K562 (cell line): ENCODE results near the gene EGFL7. TPM values are rescaled to one million over a fixed set of nuclear protein-coding genes. Genes with fewer than 3 reads are reported as not detected.

Experiments
- ELK3 ChIP-seq: fragments of 450-650 bp; formaldehyde crosslinking; IDR thresholded peaks from 2 replicates; pipeline ENCODE4 v1.4.0; 2020; ENCODE audit warnings: mild to moderate bottlenecking
- GMEB1 ChIP-seq: fragments of 250-450 bp; sonication (Bioruptor Pico); IDR thresholded peaks from 2 replicates; pipeline ENCODE4 v1.4.0; 2020; ENCODE audit warnings: mild to moderate bottlenecking
- HDAC6 ChIP-seq: IDR thresholded peaks from 2 replicates; pipeline ENCODE4 v1.6.1; 2012; ENCODE audit warnings: low read depth, mild to moderate bottlenecking, control low read depth, inconsistent platforms, low read length, moderate library complexity
- KDM5B ChIP-seq: fragments of 200-600 bp; sonication (generic); IDR thresholded peaks from 2 replicates; pipeline ENCODE4 v1.6.1; 2012; ENCODE audit warnings: low read depth, mild to moderate bottlenecking, moderate library complexity, low read length, control low read depth, inconsistent platforms; ENCODE audit not compliant: insufficient replicate concordance
- MGA ChIP-seq: fragments of 450-650 bp; IDR thresholded peaks from 2 replicates; pipeline ENCODE4 v1.6.1; 2016; ENCODE audit warnings: mild to moderate bottlenecking, moderate library complexity
- PHF8 ChIP-seq: fragments of 200-600 bp; sonication (generic); IDR thresholded peaks from 2 replicates; pipeline ENCODE4 v1.6.1; 2012; ENCODE audit warnings: mixed run types, mild to moderate bottlenecking, inconsistent platforms, low read length, moderate library complexity, borderline replicate concordance
- POLR2AphosphoS2 ChIP-seq: IDR thresholded peaks from 2 replicates; pipeline ENCODE4 v1.6.1; 2012; ENCODE audit warnings: low read length, improper control_type of control experiment
- RFX5 ChIP-seq: IDR thresholded peaks from 2 replicates; pipeline ENCODE4 v1.6.1; 2011; ENCODE audit warnings: low read depth, mild to moderate bottlenecking, improper control_type of control experiment, low read length
- ZNF280A ChIP-seq: fragments of 450-650 bp; IDR thresholded peaks from 2 replicates; pipeline ENCODE4 v1.6.1; 2018; ENCODE audit warnings: mild to moderate bottlenecking, low read depth; ENCODE audit not compliant: partially characterized antibody
- ZNF41 ChIP-seq: fragments of 250-450 bp; sonication (Bioruptor Pico); conservative IDR thresholded peaks from 2 replicates; pipeline ENCODE4 v1.4.0; 2020; ENCODE audit warnings: mild to moderate bottlenecking
- polyA plus RNA-seq, 8 experiments: library from polyadenylated mRNA; depleted of rRNA in 4 of 8; stranded (reverse) in 5 of 8; unstranded in 3 of 8; fragments of >200 nt; fragmentation: Nextera tagmentation in 2 of 8; fragmentation: Illumina TruSeq in 1 of 8; extraction: Ambion mirVana in 2 of 8; extraction: Trizol in 1 of 8; gene quantifications; 2 replicates each; pipeline versions ENCODE4 v1.2.1 to v1.2.3, GENCODE V29; 2011 to 2014; ENCODE audit warnings: inconsistent platforms in 1 of 8, missing spikeins in 1 of 8
- total RNA-seq, 7 experiments: library from RNA; depleted of rRNA in 6 of 7; stranded (reverse); fragments of >200 nt in 6 of 7; fragmentation: Illumina TruSeq in 2 of 7; extraction: Trizol in 2 of 7; gene quantifications; 2 replicates each; pipeline versions ENCODE4 v1.2.1 to v1.2.3, GENCODE V29; 2011 to 2021; ENCODE audit warnings: low replicate concordance in 1 of 7

The EGFL7 gene
- total and polyA plus RNA-seq, 9 of the 15 experiments (the other 6 are each of a cell fraction or from before 2014, with no cell fraction given) = 1.5 to 286 (median 55.5) TPM

- TF ChIP-seq HDAC6 = no peak
- TF ChIP-seq POLR2AphosphoS2 = no peak
- no peak for TF ChIP-seq ZNF41 (CRISPR knock-in tag)
- TF ChIP-seq GMEB1 (CRISPR knock-in tag) = no peak
- TF ChIP-seq MGA = no peak
- TF ChIP-seq KDM5B = peak; percentile 9
- no peak for TF ChIP-seq PHF8
- no peak for TF ChIP-seq ELK3
- no peak for TF ChIP-seq RFX5
- no peak for TF ChIP-seq ZNF280A
These were observed 13.0 kb downstream of the EGFL7 start (continued) for GRCh38 chr9:136675477-136676296.
